ENCODE measurements around the gene TSHZ2.

DNA sequence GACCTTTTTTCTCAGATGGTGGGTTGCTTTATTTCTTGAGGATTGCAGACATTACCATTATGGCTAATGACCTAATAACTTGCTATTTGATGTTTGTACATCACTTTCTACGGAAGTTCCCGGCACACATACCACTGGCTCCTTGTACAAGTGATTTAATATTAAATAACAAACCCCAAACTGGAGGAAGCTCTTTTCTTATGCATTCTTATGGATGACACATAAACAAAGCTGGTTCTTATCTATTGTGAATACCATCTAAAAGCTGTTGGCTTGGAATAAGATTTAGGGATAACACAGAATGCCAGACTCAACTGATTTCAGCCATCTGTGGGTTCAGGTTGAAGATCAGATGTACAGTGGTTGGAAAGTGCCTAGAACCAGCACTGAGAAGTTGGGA is 272.6 kb downstream of the TSHZ2 start:
- TF ChIP-seq CTCF (IDR thresholded peaks at IDR 0.05) = no peak
- no peak for TF ChIP-seq EP300 (IDR thresholded peaks at IDR 0.05)
- no peak for TF ChIP-seq POLR2AphosphoS5 (IDR thresholded peaks at IDR 0.05)
